Astrocyte (in vitro differentiated cells and primary cell): ENCODE results near the gene GPR142. TPM values are rescaled to one million over a fixed set of nuclear protein-coding genes. Genes with fewer than 3 reads are reported as not detected.

Experiments
- DNase-seq: peaks from one replicate; pipeline ENCODE4 v3.0.0-alpha.2; 2010; ENCODE audit warnings: low read depth
- FAIRE-seq: peaks from 2 replicates; lab custom pipeline; 2011; peaks lifted over from hg19 to GRCh38; lab: Jason Lieb, UNC
- H2AFZ ChIP-seq: 2 replicates; pipeline ENCODE4 v1.6.0; 2012; ENCODE audit warnings: low read depth, low read length, inconsistent platforms
- H3K27ac ChIP-seq: 2 replicates; pipeline ENCODE4 v1.5.1; 2011; ENCODE audit warnings: low read depth, low read length, inconsistent platforms
- H3K27me3 ChIP-seq: 2 replicates; pipeline ENCODE4 v1.6.0; 2011; ENCODE audit warnings: low read length, inconsistent platforms; ENCODE audit not compliant: insufficient read depth
- H3K36me3 ChIP-seq: 2 replicates; pipeline ENCODE4 v1.5.1; 2011; ENCODE audit warnings: low read length, inconsistent platforms; ENCODE audit not compliant: insufficient read depth
- H3K4me1 ChIP-seq: 2 replicates; pipeline ENCODE4 v1.5.1; 2011; ENCODE audit warnings: low read length, inconsistent platforms; ENCODE audit not compliant: insufficient read depth
- H3K4me2 ChIP-seq: 2 replicates; pipeline ENCODE4 v1.6.0; 2012; ENCODE audit warnings: low read length, inconsistent platforms
- H3K4me3 ChIP-seq: 2 replicates; pipeline ENCODE4 v1.5.1; 2011; ENCODE audit warnings: low read depth, mild to moderate bottlenecking, low read length, inconsistent platforms; ENCODE audit not compliant: insufficient read depth
- H3K79me2 ChIP-seq: 2 replicates; pipeline ENCODE4 v1.6.0; 2012; ENCODE audit warnings: mild to moderate bottlenecking, low read length, inconsistent platforms; ENCODE audit not compliant: insufficient read depth
- H3K9ac ChIP-seq: 2 replicates; pipeline ENCODE4 v1.6.0; 2012; ENCODE audit warnings: mild to moderate bottlenecking, low read length, inconsistent platforms
- H3K9me3 ChIP-seq: 2 replicates; pipeline ENCODE4 v1.5.1; 2012; ENCODE audit warnings: low read depth, mild to moderate bottlenecking, low read length, inconsistent platforms; ENCODE audit not compliant: insufficient read depth
- H4K20me1 ChIP-seq: 2 replicates; pipeline ENCODE4 v1.6.0; 2012; ENCODE audit warnings: low read length, inconsistent platforms; ENCODE audit not compliant: insufficient read depth
- H3K27ac Mint-ChIP-seq: one replicate; pipeline ENCODE4 v1.8.0; 2021; ENCODE audit warnings: mild to moderate bottlenecking, mixed read lengths; ENCODE audit not compliant: unreplicated experiment
- H3K27me3 Mint-ChIP-seq: one replicate; pipeline ENCODE4 v1.8.0; 2021; ENCODE audit warnings: low read depth, mixed read lengths; ENCODE audit not compliant: unreplicated experiment
- H3K36me3 Mint-ChIP-seq: one replicate; pipeline ENCODE4 v1.8.0; 2021; ENCODE audit warnings: low read depth, mixed read lengths; ENCODE audit not compliant: unreplicated experiment
- H3K4me1 Mint-ChIP-seq: one replicate; pipeline ENCODE4 v1.8.0; 2021; ENCODE audit warnings: low read depth, mixed read lengths; ENCODE audit not compliant: unreplicated experiment
- H3K4me3 Mint-ChIP-seq: one replicate; pipeline ENCODE4 v1.8.0; 2021; ENCODE audit warnings: mild to moderate bottlenecking, moderate library complexity, mixed read lengths; ENCODE audit not compliant: unreplicated experiment
- H3K9me3 Mint-ChIP-seq: one replicate; pipeline ENCODE4 v1.8.0; 2021; ENCODE audit warnings: mild to moderate bottlenecking, mixed read lengths; ENCODE audit not compliant: unreplicated experiment
- CTCF ChIP-seq: IDR thresholded peaks from 2 replicates; pipeline ENCODE4 v1.5.1; 2011; ENCODE audit warnings: low read depth, mild to moderate bottlenecking, inconsistent platforms, low read length, moderate library complexity; ENCODE audit not compliant: insufficient read depth
- EZH2 ChIP-seq: IDR thresholded peaks from 2 replicates; pipeline ENCODE4 v1.6.1; 2012; ENCODE audit warnings: mild to moderate bottlenecking, low read length, inconsistent platforms; ENCODE audit not compliant: insufficient read depth
- total RNA-seq: library from RNA; stranded (reverse); gene quantifications from 2 replicates; pipeline ENCODE4 v1.2.1, GENCODE V29; 2021

Gene GPR142
- total RNA-seq, 1 donor from 2014 or later = not detected

GRCh38 chr17:74414510-74414909 lies 47.2 kb downstream of the GPR142 start:
- Histone ChIP-seq H3K27ac (no peak overlapping the region), H3K4me1 (peaks cover 5% of the 10 kb centered on the region), H3K36me3 (no peaks in the 10 kb centered on the region), H3K9me3 (no peaks in the 10 kb centered on the region), H3K9ac (no peak overlapping the region), H4K20me1 (no peaks in the 10 kb centered on the region), H3K27me3 (no peaks in the 10 kb centered on the region), H3K4me2 (no peak overlapping the region), H2AFZ (no peak overlapping the region), H3K4me3 (no peak overlapping the region), H3K79me2 (no peaks in the 10 kb centered on the region)
- DNase-seq (no peak), FAIRE-seq (no peak)
- Mint-ChIP-seq H3K36me3 (peaks cover 2% of the 10 kb centered on the region), H3K4me1 (peaks cover 4% of the 10 kb centered on the region), H3K27ac (no peak overlapping the region), H3K27me3 (peaks cover 3% of the 10 kb centered on the region), H3K9me3 (no peaks in the 10 kb centered on the region), H3K4me3 (no peak overlapping the region)
- TF ChIP-seq CTCF (no peak), EZH2 (no peak)

- no peaks in the 10 kb centered on the region for H3K79me2 ChIP-seq
- Mint-ChIP-seq H3K36me3 (peaks cover 2% of the 10 kb centered on the region), H3K4me1 (peaks cover 9% of the 10 kb centered on the region), H3K27ac (no peak overlapping the region), H3K27me3 (peaks cover 4% of the 10 kb centered on the region), H3K4me3 (no peak overlapping the region), H3K9me3 (no peaks in the 10 kb centered on the region)
- no peaks in the 10 kb centered on the region for H4K20me1 ChIP-seq
- no peak overlapping the region for H3K4me2 ChIP-seq
- H3K4me1 ChIP-seq = peaks cover 5% of the 10 kb centered on the region
- H3K36me3 ChIP-seq = no peaks in the 10 kb centered on the region
- DNase-seq (no peak), FAIRE-seq (no peak)
- H3K27me3 ChIP-seq = no peaks in the 10 kb centered on the region
- H3K4me3 ChIP-seq = no peak overlapping the region
- no peaks in the 10 kb centered on the region for H3K9me3 ChIP-seq
- H2AFZ ChIP-seq = no peak overlapping the region
- no peak overlapping the region for H3K27ac ChIP-seq
- TF ChIP-seq EZH2 = no peak
- TF ChIP-seq CTCF = no peak
- no peak overlapping the region for H3K9ac ChIP-seq
These were observed 48.5 kb downstream of the GPR142 start for GRCh38 chr17:74415608-74416396.
